ENCODE measurements around the gene IL6.
"Not testable (repeated sequence)": the region's sequence is repeated elsewhere in the genome, so short reads cannot be mapped to it uniquely, and the experiment has no call there.

IL6 gene

DNA sequence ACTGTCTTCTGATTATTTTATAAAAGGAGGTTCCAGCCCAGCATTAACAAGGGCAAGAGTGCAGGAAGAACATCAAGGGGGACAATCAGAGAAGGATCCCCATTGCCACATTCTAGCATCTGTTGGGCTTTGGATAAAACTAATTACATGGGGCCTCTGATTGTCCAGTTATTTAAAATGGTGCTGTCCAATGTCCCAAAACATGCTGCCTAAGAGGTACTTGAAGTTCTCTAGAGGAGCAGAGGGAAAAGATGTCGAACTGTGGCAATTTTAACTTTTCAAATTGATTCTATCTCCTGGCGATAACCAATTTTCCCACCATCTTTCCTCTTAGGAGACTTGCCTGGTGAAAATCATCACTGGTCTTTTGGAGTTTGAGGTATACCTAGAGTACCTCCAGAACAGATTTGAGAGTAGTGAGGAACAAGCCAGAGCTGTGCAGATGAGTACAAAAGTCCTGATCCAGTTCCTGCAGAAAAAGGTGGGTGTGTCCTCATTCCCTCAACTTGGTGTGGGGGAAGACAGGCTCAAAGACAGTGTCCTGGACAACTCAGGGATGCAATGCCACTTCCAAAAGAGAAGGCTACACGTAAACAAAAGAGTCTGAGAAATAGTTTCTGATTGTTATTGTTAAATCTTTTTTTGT is 2.3 kb downstream of the IL6 start:
- DNase-seq = no peak

DNA sequence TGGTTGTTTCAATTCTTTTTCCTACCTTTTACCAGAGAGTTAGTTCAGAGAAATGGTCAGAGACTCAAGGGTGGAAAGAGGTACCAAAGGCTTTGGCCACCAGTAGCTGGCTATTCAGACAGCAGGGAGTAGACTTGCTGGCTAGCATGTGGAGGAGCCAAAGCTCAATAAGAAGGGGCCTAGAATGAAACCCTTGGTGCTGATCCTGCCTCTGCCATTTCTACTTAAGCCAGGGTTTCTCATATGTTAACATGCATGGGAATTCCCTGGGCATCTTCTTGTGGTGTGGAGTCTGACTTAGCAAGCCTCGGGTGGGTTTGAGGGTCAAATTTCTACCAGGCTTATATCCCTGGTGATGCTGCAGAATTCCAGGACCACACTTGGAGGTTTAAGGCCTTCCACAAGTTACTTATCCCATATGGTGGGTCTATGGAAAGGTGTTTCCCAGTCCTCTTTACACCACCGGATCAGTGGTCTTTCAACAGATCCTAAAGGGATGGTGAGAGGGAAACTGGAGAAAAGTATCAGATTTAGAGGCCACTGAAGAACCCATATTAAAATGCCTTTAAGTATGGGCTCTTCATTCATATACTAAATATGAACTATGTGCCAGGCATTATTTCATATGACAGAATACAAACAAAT is 3.2 kb downstream of the IL6 start:
- DNase-seq = no peak

DNA sequence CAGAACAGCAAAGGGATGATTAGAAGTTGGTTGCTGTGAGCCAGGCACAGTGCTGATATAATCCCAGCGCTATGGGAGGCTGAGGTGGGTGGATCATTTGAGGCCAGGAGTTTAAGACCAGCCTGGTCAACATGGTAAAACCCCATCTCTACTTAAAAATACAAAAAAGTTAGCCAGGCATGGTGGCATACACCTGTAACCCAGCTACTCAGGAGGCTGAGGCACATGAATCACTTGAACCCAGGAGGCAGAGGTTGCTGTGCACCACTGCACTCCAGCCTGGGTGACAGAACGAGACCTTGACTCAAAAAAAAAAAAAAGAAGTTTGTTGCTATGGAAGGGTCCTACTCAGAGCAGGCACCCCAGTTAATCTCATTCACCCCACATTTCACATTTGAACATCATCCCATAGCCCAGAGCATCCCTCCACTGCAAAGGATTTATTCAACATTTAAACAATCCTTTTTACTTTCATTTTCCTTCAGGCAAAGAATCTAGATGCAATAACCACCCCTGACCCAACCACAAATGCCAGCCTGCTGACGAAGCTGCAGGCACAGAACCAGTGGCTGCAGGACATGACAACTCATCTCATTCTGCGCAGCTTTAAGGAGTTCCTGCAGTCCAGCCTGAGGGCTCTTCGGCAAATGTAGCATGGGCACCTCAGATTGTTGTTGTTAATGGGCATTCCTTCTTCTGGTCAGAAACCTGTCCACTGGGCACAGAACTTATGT is 4.1 kb downstream of the IL6 start:
- DNase-seq = no peak

DNA sequence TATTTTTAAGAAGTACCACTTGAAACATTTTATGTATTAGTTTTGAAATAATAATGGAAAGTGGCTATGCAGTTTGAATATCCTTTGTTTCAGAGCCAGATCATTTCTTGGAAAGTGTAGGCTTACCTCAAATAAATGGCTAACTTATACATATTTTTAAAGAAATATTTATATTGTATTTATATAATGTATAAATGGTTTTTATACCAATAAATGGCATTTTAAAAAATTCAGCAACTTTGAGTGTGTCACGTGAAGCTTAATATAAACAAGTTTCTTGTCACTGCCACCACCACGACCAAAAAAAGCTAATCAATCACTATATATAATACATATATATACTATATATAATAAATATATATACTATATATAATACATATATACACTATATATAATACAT is 4.8 kb downstream of the IL6 start:
- no peak for DNase-seq

DNA sequence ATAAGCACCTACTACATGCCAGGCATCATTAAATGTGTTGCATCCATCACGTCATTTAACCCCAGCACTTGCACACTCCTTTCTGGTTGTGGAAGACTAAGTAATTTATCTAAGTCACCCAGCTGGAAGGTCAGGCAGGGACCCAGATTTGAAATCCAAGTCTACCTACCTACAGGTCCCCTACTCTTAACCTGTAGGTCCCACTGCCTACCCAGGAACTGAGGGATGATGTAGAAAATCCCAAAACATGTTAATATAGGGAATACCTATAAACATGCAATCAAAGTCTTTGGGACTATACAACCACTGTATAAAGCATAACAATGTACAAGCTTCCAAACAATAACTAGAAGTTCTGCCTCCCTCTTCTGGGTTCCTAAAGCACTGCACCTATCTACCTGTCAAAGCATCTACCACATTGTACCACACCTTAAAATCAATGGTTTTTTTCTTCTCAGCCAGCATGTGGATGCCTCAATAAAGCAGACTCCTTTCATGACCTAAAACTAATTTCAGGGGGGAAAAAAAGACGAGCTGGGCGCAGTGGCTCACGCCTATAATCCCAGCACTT is 5.6 kb downstream of the IL6 start:
- no peak for DNase-seq

DNA sequence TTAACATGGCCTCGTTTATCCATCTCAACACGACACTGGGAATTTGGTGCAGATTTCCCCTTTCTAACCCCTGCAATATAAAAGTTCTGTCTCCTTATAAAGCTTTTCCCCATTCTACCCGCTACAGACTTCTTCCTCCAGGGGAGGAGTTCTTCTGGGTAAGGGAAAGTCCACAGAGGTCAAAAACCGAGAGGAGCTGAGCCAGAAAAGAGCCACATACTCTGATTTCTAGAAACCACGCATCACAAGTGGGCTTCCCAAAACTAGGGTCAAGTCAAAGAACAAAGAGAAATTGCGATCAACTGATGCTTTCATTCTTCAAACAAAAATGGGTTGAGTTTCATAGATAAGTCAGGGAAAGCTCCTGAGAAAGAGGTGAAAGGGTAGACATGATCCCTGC is 6.8 kb downstream of the IL6 start:
- no peak for DNase-seq

DNA sequence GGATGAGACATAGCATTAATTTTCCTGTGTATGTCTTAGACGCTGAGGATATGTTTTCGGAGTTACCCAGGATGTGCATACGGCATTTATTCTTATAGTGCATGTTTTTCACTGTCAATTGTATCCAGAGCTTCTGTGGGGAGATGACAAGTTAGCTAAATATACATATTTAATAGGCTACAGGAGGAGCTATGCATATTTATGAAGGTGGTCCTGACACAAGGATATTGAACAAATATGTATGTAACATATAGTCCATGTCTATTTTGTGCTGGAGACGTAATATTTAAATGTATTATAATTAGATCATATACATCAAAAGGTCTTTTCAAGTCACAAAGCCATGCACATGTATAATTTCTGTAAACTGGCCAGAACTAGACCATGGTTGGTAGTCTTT is 16.0 kb downstream of the IL6 start:
- no peak for DNase-seq

DNA sequence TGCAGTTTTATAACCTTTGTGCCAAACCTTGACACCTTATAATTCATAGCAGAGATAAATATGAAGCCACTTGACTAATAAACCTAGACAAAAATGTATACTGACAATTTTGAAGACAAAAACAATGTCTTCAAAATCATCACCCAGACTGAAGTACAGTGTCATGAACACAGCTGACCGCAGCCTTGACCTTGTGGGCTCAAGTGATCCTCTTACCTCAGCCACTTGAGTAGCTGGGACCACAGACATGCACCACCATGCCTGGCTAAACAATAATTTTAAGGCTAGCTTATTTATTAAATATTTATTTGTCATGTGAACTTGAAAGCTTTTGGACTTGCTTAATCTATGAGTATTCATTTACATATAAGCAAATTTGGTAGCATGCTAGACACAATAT is 24.3 kb downstream of the IL6 start:
- no peak for DNase-seq

DNA sequence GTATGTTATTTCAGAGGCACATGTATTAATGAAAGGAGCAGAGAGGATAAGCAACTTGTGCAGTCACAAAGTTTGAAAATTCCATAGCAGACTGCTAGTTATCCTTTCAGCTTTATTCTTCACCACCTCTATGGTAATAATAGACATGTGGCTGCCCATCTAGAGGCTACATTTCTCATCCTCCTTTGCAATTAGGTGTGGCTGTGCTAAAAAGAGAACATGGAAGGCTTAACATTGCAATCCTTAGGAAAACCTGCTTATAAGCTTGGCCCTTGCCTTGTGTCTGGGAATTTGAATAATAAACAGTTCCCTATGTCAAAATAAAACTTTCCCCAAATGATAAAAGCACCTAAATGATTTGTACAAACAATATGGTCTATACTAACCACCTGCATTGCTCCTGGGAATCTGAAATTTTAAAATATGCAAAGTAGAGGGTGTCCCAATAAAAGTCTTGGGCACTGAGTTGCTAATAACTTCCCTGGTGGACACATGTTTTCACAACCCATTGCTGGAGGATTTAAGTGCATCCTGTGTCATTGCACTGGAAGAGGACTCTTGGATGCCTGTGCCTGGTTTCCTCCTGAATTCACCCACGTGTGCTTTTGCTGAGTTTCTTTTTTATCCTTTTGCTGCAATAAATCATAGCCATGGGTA is 30.5 kb downstream of the IL6 start:
- no peak for DNase-seq

DNA sequence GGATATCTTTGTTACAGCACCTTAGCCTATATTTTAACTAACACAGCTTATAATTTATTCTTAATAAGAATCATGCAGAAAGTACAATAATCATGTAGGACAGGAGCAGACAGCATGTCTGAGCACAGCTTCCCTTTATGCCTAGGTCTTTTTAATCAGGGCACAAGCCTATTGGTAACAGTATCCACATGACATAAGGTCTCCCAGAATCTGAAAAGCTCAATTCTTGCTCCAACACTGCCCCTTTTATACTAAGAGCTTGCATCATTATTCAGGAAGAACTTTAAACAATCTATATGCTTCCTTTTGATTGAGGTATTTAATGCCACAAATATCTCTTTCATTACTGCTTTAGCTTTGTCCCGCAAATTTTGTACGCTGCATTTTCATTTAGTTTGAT is 31.6 kb downstream of the IL6 start:
- DNase-seq = no peak

DNA sequence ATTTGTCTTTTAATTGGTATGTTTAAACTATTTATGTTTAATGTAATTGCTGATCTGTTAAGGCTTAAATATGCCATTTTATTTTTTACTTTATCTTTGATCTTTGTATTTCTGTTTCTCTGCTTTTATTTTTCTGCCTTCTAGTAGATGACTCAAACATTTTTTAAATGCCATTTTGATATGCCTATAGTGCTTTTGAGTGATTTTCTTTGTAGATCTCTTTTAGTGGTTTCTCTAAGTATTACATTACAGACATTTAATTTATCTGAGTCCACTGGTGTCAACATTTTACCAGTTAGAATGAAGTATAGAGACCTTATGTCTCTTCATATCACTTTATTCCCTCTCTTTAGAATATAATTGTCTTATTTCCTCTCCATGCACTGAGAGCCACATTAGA is 32.7 kb downstream of the IL6 start:
- DNase-seq = no peak

DNA sequence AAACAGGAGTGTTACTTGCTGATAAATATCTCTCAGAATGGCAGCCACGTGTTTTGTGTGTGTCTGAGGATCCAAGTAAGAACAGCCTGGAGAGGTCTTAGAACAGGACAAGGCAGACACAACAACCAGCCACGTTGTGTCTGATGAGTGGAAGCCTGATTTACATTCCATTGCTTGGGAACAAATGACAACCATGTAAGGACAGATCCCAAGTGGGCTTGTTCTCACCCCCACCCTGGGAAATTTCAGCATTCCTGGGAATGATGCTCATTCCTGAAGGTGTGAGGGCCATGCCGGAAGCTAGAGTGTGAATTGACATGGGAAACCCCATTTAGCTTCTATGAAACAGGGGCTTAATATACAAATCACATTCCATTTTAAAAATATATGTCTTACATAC is 35.9 kb downstream of the IL6 start:
- DNase-seq = no peak

DNA sequence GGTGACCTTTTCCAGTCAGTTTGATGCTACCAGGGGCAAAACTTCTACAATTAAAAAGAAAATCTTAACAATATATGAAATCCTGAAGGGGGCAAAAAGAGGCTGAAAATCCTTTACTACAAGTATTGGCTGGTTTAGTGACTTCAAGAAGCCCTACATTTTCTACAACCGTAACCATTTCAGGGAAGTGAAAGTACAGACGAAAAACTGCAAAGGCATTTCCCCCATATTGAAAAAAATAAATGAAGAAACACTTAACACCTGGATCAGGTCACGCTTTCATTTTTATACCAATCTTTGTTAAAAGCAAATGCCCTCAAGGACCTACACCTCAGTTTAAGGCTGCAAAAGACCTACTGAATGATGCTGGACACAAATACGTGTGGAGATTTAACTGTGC is 38.6 kb downstream of the IL6 start:
- no peak for DNase-seq

DNA sequence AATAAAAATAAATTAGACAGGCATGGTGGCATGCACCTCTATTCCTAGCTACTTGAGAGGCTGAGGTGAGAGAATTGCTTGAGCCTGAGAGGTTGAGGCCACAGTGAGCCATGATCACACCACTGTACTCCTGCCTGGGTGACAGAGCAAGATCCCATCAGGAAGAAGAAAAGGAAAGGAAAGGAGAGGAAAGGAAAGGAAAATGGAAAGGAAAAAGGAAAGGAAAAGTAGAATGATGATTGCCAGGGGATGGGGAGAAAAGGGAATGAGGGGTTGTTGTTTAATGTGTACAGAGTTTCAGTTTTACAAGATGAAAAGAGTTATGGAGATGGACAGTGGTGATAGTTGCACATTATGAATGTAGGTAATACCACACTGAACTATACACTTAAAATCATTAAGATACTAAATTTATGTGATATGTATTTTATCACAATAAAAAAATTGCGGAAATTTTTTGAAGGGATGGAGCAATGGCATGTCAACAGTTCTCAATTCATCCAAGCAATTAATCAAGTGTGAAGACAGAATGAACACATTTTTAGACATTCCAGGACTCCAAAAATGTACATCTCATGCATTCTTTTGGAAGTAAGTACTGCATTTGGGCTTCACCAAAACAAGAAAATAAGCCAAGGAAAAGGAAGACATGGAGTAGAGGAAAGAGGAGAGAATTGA is 44.3 kb downstream of the IL6 start:
- DNase-seq = no peak

DNA sequence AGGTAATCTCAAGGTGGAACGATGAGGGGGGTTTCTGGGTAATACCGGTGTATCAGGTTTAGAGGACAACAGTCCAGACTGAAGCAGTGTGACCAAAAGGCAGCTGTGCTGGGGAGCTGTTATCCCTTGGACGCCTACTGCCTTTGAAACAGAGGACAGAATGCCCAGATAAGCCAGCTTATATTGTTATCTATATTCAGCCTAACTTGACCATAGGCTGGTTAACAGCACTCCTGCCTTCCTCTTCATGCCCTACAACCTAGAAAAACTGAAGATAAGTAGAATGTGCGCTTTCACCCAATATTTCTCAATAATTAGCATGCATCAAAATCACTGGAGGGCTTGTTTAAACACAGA is 44.9 kb downstream of the IL6 start:
- DNase-seq = no peak

DNA sequence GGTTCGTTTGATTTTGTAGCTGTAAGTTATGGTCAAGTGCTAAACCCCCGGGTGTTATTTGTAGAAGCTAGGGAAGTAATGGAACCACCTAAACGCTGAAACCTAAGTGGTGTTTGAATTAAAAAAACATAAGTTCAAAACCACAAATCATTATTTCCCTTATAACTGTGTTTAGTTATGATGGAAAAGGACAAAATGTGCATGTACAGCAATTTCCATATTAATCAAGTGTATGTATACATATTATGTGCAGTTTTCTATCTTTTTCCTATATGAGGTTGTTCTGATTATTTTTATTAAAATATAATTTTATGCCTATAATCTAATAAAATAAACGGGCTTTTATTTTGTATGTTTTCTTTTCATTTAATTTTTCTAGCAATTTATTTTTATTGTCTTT is 45.9 kb downstream of the IL6 start:
- no peak for DNase-seq

DNA sequence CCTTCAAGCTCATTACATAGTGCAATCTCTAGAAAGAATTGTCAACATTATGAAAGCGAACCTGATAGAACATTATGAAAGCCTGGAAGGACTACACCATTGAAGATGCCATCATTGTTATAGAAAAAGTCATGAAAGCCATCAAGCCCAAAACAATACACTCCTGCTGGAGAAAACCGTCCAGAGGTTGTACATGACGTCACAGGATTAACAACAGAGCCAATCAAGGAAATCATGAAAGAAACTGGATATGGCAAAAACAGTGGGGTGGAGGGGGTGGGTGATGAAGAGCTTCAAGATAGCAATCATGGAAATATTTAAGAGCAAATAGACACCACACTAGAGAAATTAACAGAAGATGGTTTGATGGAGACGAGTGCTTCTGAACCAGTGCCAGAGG is 50.0 kb downstream of the IL6 start:
- DNase-seq = no peak

DNA sequence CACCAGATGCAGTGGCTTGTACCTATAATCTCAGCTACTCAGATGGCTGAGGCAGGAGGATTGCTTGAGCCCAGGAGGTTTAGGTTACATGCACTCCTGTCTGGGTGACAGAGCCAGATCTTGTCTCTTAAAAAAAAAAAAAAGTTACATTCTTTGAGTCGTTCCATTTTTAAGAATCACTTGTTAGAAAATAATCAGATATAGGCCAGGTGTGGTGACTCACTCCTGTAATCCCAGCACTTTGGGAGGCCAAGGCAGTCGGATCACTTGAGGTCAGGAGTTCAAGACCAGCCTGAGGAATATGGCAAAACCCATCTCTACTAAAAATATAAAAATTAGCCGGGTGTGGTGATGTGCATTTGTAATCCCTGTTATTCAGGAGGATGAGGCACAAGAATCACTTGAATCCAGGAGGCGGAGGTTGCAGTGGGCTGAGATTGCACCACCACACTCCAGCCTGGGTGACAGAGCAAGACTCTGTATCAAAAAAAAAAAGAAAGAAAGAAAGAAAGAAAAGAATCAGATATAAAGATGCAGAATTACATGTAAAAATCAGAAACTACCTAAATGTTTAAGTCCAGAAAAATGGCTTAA is 52.8 kb downstream of the IL6 start:
- not testable (repeated sequence) for DNase-seq

DNA sequence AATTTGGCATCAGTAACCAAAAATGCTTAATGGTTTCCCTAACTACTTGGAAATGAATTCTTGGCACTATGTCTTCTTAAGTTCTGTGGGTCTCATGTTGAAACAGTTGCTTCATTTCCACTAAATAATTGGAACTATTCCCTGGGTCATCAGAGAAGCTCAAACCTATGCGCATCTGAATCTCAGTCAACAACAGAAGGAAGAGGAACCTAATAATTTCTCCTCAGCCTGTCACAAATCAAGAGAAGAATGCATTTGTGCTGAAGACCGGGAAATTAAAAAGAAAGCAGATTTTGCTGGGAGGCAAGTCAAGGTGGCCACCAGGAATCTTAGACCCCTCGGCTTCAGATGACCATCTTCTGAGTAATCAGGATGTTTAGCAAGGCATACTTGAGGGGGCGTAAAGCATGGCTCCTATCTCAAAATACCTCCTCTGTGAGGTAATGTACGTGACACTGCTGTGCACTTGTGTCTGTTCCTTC is 54.3 kb downstream of the IL6 start:
- DNase-seq = no peak
